ENCODE results near the gene LDHB. TPM values are rescaled to one million over a fixed set of nuclear protein-coding genes. Genes with fewer than 3 reads are reported as not detected.
A peak's percentile ranks its signal among the peaks of the same experiment; 100 is the strongest.
"Not testable (repeated sequence)": the region's sequence is repeated elsewhere in the genome, so short reads cannot be mapped to it uniquely, and the experiment has no call there.

LDHB gene
- total and polyA plus RNA-seq, 10 donors, result 166 to 346 (median 263) TPM

DNA sequence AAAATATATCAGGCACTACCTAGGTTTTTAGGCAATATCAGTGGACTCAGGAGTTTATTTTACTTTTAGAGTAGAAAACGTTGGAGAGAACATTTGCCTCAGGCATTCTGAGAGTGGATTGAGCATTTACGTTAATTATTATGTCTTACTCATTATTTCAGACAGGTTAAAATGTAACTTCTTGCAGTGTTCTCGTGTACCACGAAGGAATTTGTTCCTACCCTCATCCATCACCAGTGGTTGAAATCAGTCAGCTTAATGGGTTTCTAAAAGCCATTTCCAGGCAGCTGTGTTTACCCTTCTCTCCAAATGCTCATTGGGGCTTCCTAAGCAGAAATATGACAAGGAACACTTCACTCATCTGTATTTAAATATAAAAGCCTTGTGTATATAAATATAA lies 9.1 kb upstream of the LDHB start:
- TF ChIP-seq CTCF (IDR thresholded peaks at IDR 0.05 in 8 of 11, conservative IDR thresholded peaks at IDR 0.05 in 3 of 11) (no peak), POLR2AphosphoS5 (IDR thresholded peaks at IDR 0.05) (no peak)
- WGBS, 5 donors, result 61 to 81% (median 71%) methylated on average over 4 of the region's 4 CpGs
- no peak for DNase-seq
- Histone ChIP-seq H3K27me3 (replicated peaks in 1 of 7) (no peaks in the 10 kb centered on the region), H3K27ac (no peak overlapping the region), H3K4me3 (no peak overlapping the region), H3K4me1 (no peaks in the 10 kb centered on the region), H3K9me3 (no peaks in the 10 kb centered on the region), H3K36me3 (no peaks in the 10 kb centered on the region)
- intact Hi-C loops (cut with DNase I; ENCODE audit: low total_unique reads), result no loop called here

GRCh38 chr12:21665816-21666215 lies 8.2 kb upstream of the LDHB start:
- H3K36me3 ChIP-seq, result no peaks in the 10 kb centered on the region
- H3K4me1 ChIP-seq, result no peaks in the 10 kb centered on the region
- DNase-seq, result no peak
- no peak for TF ChIP-seq POLR2AphosphoS5 (IDR thresholded peaks at IDR 0.05)
- TF ChIP-seq CTCF (IDR thresholded peaks at IDR 0.05 in 8 of 11, conservative IDR thresholded peaks at IDR 0.05 in 3 of 11), result no peak
- TF ChIP-seq POLR2A (IDR thresholded peaks at IDR 0.05), result no peak
- H3K27ac ChIP-seq, result no peak overlapping the region
- no peak overlapping the region for H3K4me3 ChIP-seq
- no peaks in the 10 kb centered on the region for H3K27me3 ChIP-seq (replicated peaks in 1 of 7)
- intact Hi-C loops (cut with DNase I; ENCODE audit: low total_unique reads), result no loop called here
- 83 to 94% (median 87%) methylated on average over 7 of the region's 7 CpGs for WGBS, 5 donors
- H3K9me3 ChIP-seq, result no peaks in the 10 kb centered on the region

GRCh38 chr12:21662122-21662792 lies 4.6 kb upstream of the LDHB start:
- H3K27me3 ChIP-seq (replicated peaks in 1 of 7), result no peaks in the 10 kb centered on the region
- TF ChIP-seq CTCF (IDR thresholded peaks at IDR 0.05 in 8 of 11, conservative IDR thresholded peaks at IDR 0.05 in 3 of 11) (no peak), POLR2AphosphoS5 (IDR thresholded peaks at IDR 0.05) (no peak), POLR2A (IDR thresholded peaks at IDR 0.05) (no peak)
- H3K4me3 ChIP-seq, result no peak overlapping the region
- DNase-seq, result no peak
- H3K9me3 ChIP-seq, result no peaks in the 10 kb centered on the region
- intact Hi-C loops (cut with DNase I; ENCODE audit: low total_unique reads), result no loop called here
- H3K27ac ChIP-seq, result no peak overlapping the region
- WGBS, 5 donors, result 85 to 94% (median 92%) methylated on average over 27 of the region's 27 CpGs
- H3K4me1 ChIP-seq, result peaks cover 0 to 14% (median 6%) of the 10 kb centered on the region in 6 donors
- no peaks in the 10 kb centered on the region for H3K36me3 ChIP-seq

- 94 to 97% (median 95%) methylated on average over 26 to 44 of the region's 44 CpGs for WGBS, 5 donors
- H3K27me3 ChIP-seq (replicated peaks in 1 of 7); H3K4me3 ChIP-seq; intact Hi-C loops (cut with DNase I; ENCODE audit: low total_unique reads); H3K36me3 ChIP-seq; H3K9me3 ChIP-seq; H3K27ac ChIP-seq: not testable (repeated sequence)
- peaks cover 1 to 21% (median 12%) of the 10 kb centered on the region in 6 donors for H3K4me1 ChIP-seq
- peak; percentile 73 for DNase-seq
Observed at GRCh38 chr12:21661396-21662093, 3.9 kb upstream of the LDHB start.
